SK-N-MC (cell line): ENCODE results near the gene KLK7.

ENCODE experiments used
- EZH2 ChIP-seq: fragments of 200-600 bp; sonication (generic); IDR thresholded peaks from one replicate; pipeline ENCODE4 v1.6.1; 2017; ENCODE audit warnings: antibody characterized with exemption
- POLR2AphosphoS5 ChIP-seq: IDR thresholded peaks from 2 replicates; pipeline ENCODE4 v1.6.1; 2012; ENCODE audit warnings: mild to moderate bottlenecking, low read depth, low read length, borderline replicate concordance

GRCh38 chr19:51001515-51001914 lies 17.8 kb upstream of the KLK7 start, which contains the start of gene KLK8:
- TF ChIP-seq EZH2 = no peak
- no peak for TF ChIP-seq POLR2AphosphoS5
